Caco-2 (cell line): Measurements from ENCODE around the gene TEX14. TPM values are rescaled to one million over a fixed set of nuclear protein-coding genes. Genes with fewer than 3 reads are reported as not detected.

Experiments used
- BruUV-seq: library from RNA; stranded (reverse); fragments of 400-500 nt; replicated peaks from 2 replicates; lab custom pipeline; 2021; lab: Mats Ljungman, UMichigan
- CTCF ChIA-PET: fragments of 300-600 bp; sonication (Branson Sonifier 250); formaldehyde crosslinking; loops from one replicate; lab custom pipeline; 2022; ENCODE audit warnings: antibody characterized with exemption; lab: Charles Lee
- POLR2A ChIA-PET: fragments of 300-600 bp; sonication (Branson Sonifier 250); formaldehyde crosslinking; loops from one replicate; lab custom pipeline; 2022; ENCODE audit warnings: antibody characterized with exemption; lab: Charles Lee
- DNase-seq, 2 experiments: peaks; one replicate each; pipeline versions ENCODE4 v3.0.0 to v3.0.0-alpha.2; 2020 to 2022
- H3K27me3 ChIP-seq: replicated peaks from 2 replicates; pipeline ENCODE4 v1.6.0; 2011; ENCODE audit warnings: low read length; ENCODE audit not compliant: control insufficient read depth, insufficient read depth
- H3K36me3 ChIP-seq: 2 replicates; pipeline ENCODE4 v1.5.1; 2011; ENCODE audit warnings: low read length; ENCODE audit not compliant: control insufficient read depth, insufficient read depth
- H3K4me1 ChIP-seq: fragments of 250-450 bp; sonication (Bioruptor Pico); 2 replicates; pipeline ENCODE4 v1.5.1; 2020; ENCODE audit warnings: mild to moderate bottlenecking
- H3K4me3 ChIP-seq: 2 replicates; pipeline ENCODE4 v1.5.1; 2011; ENCODE audit warnings: low read depth, mild to moderate bottlenecking, control low read depth, low read length
- H3K9me3 ChIP-seq: fragments of 250-450 bp; sonication (Bioruptor Pico); 2 replicates; pipeline ENCODE4 v1.5.1; 2020; ENCODE audit warnings: mild to moderate bottlenecking, moderate library complexity
- H3K27ac Mint-ChIP-seq: one replicate; pipeline ENCODE4 v1.8.0; 2022; ENCODE audit warnings: mixed read lengths; ENCODE audit not compliant: unreplicated experiment
- H3K27me3 Mint-ChIP-seq: one replicate; pipeline ENCODE4 v1.8.0; 2022; ENCODE audit warnings: mixed read lengths; ENCODE audit not compliant: insufficient read depth, unreplicated experiment
- H3K36me3 Mint-ChIP-seq: one replicate; pipeline ENCODE4 v1.8.0; 2022; ENCODE audit warnings: mild to moderate bottlenecking, mixed read lengths; ENCODE audit not compliant: insufficient read depth, unreplicated experiment
- H3K4me1 Mint-ChIP-seq: one replicate; pipeline ENCODE4 v1.8.0; 2022; ENCODE audit warnings: low read depth, mixed read lengths; ENCODE audit not compliant: unreplicated experiment
- H3K4me3 Mint-ChIP-seq: one replicate; pipeline ENCODE4 v1.8.0; 2022; ENCODE audit warnings: mild to moderate bottlenecking, moderate library complexity, mixed read lengths; ENCODE audit not compliant: unreplicated experiment
- H3K9me3 Mint-ChIP-seq: one replicate; pipeline ENCODE4 v1.8.0; 2022; ENCODE audit warnings: mixed read lengths; ENCODE audit not compliant: unreplicated experiment
- CTCF ChIP-seq, 2 experiments: fragments of 200-600 bp in 1 of 2; IDR thresholded peaks; 1 replicate in 1 of 2; 2 replicates in 1 of 2; pipeline versions ENCODE4 v1.5.1 to v1.8.0; 2011 to 2022; ENCODE audit warnings: antibody characterized with exemption in 1 of 2, control low read depth in 1 of 2, inconsistent platforms in 1 of 2, low read depth in 1 of 2, low read length in 1 of 2, mild to moderate bottlenecking in 1 of 2, moderate library complexity in 1 of 2; ENCODE audit not compliant: insufficient read depth in 1 of 2, severe bottlenecking in 1 of 2, unreplicated experiment in 1 of 2
- intact Hi-C: fragments of 100-400 bp; cut with micrococcal nuclease; formaldehyde crosslinking; loops from one replicate; pipeline ENCODE4 v1.10.0; 2022; ENCODE audit not compliant: unreplicated experiment
- total RNA-seq: library from RNA; stranded (reverse); gene quantifications from 2 replicates; pipeline ENCODE4 v1.2.3, GENCODE V29; 2022

TEX14 gene
- total RNA-seq, 1 experiment from 2014 or later = 0.54 TPM

DNA sequence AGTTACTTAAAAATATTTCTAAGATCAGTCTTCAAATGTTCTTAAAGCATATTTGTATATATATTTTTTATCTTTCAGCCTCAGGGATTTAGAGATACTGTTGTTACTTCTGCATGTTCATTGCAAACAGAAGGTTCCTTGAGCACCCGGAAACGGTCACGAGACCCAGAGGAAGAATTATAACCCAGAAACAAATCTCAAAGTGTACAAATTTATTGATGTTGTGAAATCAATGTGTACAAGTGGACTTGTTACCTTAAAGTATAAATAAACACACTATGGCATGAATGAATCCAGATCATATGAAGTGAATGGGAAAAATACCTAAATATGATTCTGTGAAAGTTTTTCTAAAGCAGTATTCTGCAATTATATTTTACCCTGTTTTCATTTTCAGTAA lies 42.2 kb upstream of the TEX14 start:
- Mint-ChIP-seq H3K4me3 (no peak overlapping the region), H3K27ac (no peak overlapping the region), H3K9me3 (no peaks in the 10 kb centered on the region), H3K36me3 (peaks cover 5% of the 10 kb centered on the region), H3K4me1 (no peaks in the 10 kb centered on the region), H3K27me3 (no peaks in the 10 kb centered on the region)
- Histone ChIP-seq H3K4me3 (no peak overlapping the region), H3K9me3 (no peaks in the 10 kb centered on the region), H3K27me3 (no peaks in the 10 kb centered on the region), H3K4me1 (no peaks in the 10 kb centered on the region), H3K36me3 (no peaks in the 10 kb centered on the region)
- BruUV-seq = no TSS peak
- intact Hi-C loops = no loop called here
- DNase-seq = no peak
- TF ChIP-seq CTCF (IDR thresholded peaks at IDR 0.05; ENCODE audit: insufficient read depth in 1 of 2, low read depth in 1 of 2, low read length in 1 of 2, severe bottlenecking in 1 of 2, unreplicated experiment in 1 of 2) = no peak
- CTCF ChIA-PET = no interaction called here
- POLR2A ChIA-PET = no interaction called here

DNA sequence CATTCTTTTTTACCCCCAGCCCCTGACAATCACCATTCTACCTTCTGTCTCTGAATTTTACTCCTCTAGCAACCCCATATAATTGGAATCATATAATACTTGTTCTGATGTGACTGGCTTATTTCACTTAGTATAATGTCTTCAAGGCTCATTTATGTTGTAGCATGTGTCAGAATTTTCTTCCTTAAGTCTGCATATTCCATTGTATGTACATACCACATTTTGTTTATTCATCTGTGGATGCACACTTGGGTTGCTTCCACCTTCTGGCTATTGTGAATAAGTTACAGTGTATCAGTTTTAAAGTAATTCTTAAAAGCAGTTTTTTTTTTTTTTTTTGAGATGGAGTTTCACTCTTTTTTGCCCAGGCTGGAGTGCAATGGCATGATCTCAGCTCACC lies 39.1 kb upstream of the TEX14 start:
- H3K4me3 ChIP-seq = no peak overlapping the region
- CTCF ChIA-PET = no interaction called here
- Mint-ChIP-seq H3K36me3 (peaks cover 5% of the 10 kb centered on the region), H3K27me3 (no peaks in the 10 kb centered on the region), H3K4me1 (no peaks in the 10 kb centered on the region), H3K4me3 (no peak overlapping the region), H3K27ac (no peak overlapping the region), H3K9me3 (no peaks in the 10 kb centered on the region)
- no peaks in the 10 kb centered on the region for H3K27me3 ChIP-seq
- BruUV-seq = no TSS peak
- TF ChIP-seq CTCF (IDR thresholded peaks at IDR 0.05; ENCODE audit: insufficient read depth in 1 of 2, low read depth in 1 of 2, low read length in 1 of 2, severe bottlenecking in 1 of 2, unreplicated experiment in 1 of 2) = no peak
- no peaks in the 10 kb centered on the region for H3K9me3 ChIP-seq
- DNase-seq = no peak
- H3K36me3 ChIP-seq = no peaks in the 10 kb centered on the region
- POLR2A ChIA-PET = no interaction called here
- intact Hi-C loops = no loop called here
- H3K4me1 ChIP-seq = no peaks in the 10 kb centered on the region

GRCh38 chr17:58728798-58729197 lies 37.0 kb upstream of the TEX14 start:
- Mint-ChIP-seq H3K4me1 (no peaks in the 10 kb centered on the region), H3K27me3 (no peaks in the 10 kb centered on the region), H3K9me3 (no peaks in the 10 kb centered on the region), H3K27ac (no peak overlapping the region), H3K4me3 (no peak overlapping the region), H3K36me3 (peaks cover 10% of the 10 kb centered on the region)
- no peak overlapping the region for H3K4me3 ChIP-seq
- DNase-seq = no peak
- ChIA-PET CTCF (no interaction called here), POLR2A (no interaction called here)
- intact Hi-C loops = no loop called here
- H3K27me3 ChIP-seq = no peaks in the 10 kb centered on the region
- H3K36me3 ChIP-seq = no peaks in the 10 kb centered on the region
- H3K4me1 ChIP-seq = no peaks in the 10 kb centered on the region
- no TSS peak for BruUV-seq
- H3K9me3 ChIP-seq = no peaks in the 10 kb centered on the region
- no peak for TF ChIP-seq CTCF (IDR thresholded peaks at IDR 0.05; ENCODE audit: insufficient read depth in 1 of 2, low read depth in 1 of 2, low read length in 1 of 2, severe bottlenecking in 1 of 2, unreplicated experiment in 1 of 2)
